Keratinocyte (primary cell): ENCODE data around the gene BEND4.

Experiments used
- EZH2 ChIP-seq: IDR thresholded peaks from one replicate; pipeline ENCODE4 v1.6.1; 2012; ENCODE audit warnings: inconsistent platforms, mild to moderate bottlenecking, low read length, moderate library complexity
- TF ChIP-seq, protein P1 (sequence below), 3 experiments: IDR thresholded peaks in 1 of 3; conservative IDR thresholded peaks in 1 of 3; optimal IDR thresholded peaks in 1 of 3; 2 replicates in 2 of 3; 3 replicates in 1 of 3; pipeline versions ENCODE3 to v1.5.1; 2011; ENCODE audit warnings: low read length in 3 of 3, mild to moderate bottlenecking in 3 of 3, moderate library complexity in 2 of 3, control low read depth in 1 of 3, inconsistent platforms in 1 of 3; ENCODE audit not compliant: insufficient read depth in 2 of 3; ENCODE audit errors: extremely low read depth in 1 of 3

DNA sequence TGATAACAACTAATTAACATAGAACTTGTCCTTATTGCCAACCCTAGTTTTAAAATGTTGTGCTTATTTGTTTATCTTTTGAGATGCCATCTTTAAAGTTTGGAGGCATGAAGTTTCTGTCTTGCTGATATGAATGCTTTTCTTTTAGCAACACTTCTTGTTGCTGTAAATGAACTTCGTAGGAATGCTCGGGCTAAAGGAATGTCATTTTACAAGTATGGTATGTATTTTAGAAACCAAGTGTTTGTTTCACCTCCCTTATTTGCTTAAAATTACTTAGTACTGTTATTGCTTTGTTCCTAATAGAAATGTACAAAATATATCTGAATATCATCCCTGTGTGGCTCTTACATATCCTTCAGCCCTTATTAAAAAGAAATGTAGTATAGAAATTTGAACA is 86.1 kb downstream of the BEND4 start:
- TF ChIP-seq, protein P1, sequence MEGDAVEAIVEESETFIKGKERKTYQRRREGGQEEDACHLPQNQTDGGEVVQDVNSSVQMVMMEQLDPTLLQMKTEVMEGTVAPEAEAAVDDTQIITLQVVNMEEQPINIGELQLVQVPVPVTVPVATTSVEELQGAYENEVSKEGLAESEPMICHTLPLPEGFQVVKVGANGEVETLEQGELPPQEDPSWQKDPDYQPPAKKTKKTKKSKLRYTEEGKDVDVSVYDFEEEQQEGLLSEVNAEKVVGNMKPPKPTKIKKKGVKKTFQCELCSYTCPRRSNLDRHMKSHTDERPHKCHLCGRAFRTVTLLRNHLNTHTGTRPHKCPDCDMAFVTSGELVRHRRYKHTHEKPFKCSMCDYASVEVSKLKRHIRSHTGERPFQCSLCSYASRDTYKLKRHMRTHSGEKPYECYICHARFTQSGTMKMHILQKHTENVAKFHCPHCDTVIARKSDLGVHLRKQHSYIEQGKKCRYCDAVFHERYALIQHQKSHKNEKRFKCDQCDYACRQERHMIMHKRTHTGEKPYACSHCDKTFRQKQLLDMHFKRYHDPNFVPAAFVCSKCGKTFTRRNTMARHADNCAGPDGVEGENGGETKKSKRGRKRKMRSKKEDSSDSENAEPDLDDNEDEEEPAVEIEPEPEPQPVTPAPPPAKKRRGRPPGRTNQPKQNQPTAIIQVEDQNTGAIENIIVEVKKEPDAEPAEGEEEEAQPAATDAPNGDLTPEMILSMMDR (optimal IDR thresholded peaks at IDR 0.05 in 1 of 3, IDR thresholded peaks at IDR 0.05 in 1 of 3, conservative IDR thresholded peaks at IDR 0.05 in 1 of 3; ENCODE audit: extremely low read depth in 1 of 3, insufficient read depth in 2 of 3, low read length in 3 of 3) = no peak
- TF ChIP-seq EZH2 = no peak
